IMR-90 (cell line): ENCODE results near the gene ADAMTS8. TPM values are rescaled to one million over a fixed set of nuclear protein-coding genes. Genes with fewer than 3 reads are reported as not detected.

ENCODE experiments used
- ATAC-seq: fragments of 200-7000 bp; cut with Tn5 transposase; 2 replicates; pipeline ENCODE4 v1.9.1; 2020; ENCODE audit warnings: low read depth, mild to moderate bottlenecking, moderate library complexity
- BruUV-seq: library from RNA; stranded (reverse); fragments of 400-500 nt; replicated peaks from 2 replicates; lab custom pipeline; 2021; lab: Mats Ljungman, UMichigan
- CTCF ChIA-PET: fragments of 300-600 bp; formaldehyde crosslinking; extraction: SDS; loops from one replicate; lab custom pipeline; 2021; ENCODE audit warnings: antibody characterized with exemption; lab: Yijun Ruan, JAX
- POLR2A ChIA-PET: fragments of 300-600 bp; sonication (Branson Sonifier 250); formaldehyde crosslinking; loops from one replicate; lab custom pipeline; 2022; ENCODE audit warnings: antibody characterized with exemption; ENCODE audit not compliant: unreplicated experiment; lab: Charles Lee
- DNase-seq: peaks from one replicate; pipeline ENCODE4 v3.0.0; 2013
- H2AFZ ChIP-seq: replicated peaks from 2 replicates; pipeline ENCODE3; 2013; ENCODE audit warnings: low read length, mild to moderate bottlenecking; ENCODE audit not compliant: poor library complexity
- H2AK5ac ChIP-seq: 2 replicates; pipeline ENCODE4 v1.6.1; 2013; ENCODE audit warnings: low read depth, low read length, inconsistent platforms
- H2AK9ac ChIP-seq: replicated peaks from 2 replicates; pipeline ENCODE3; 2013; ENCODE audit warnings: mild to moderate bottlenecking, low read depth, low read length, moderate library complexity; ENCODE audit not compliant: poor library complexity
- H2BK120ac ChIP-seq: 2 replicates; pipeline ENCODE4 v1.6.1; 2013; ENCODE audit warnings: low read depth, low read length, inconsistent platforms
- H2BK15ac ChIP-seq: 3 replicates; pipeline ENCODE4 v1.6.1; 2013; ENCODE audit warnings: low read depth, low read length, inconsistent platforms
- H2BK20ac ChIP-seq: 2 replicates; pipeline ENCODE4 v1.6.1; 2013; ENCODE audit warnings: low read depth, mild to moderate bottlenecking, inconsistent platforms, low read length, moderate library complexity
- H2BK5ac ChIP-seq: 2 replicates; pipeline ENCODE4 v1.6.1; 2013; ENCODE audit warnings: mild to moderate bottlenecking, low read depth, low read length, inconsistent platforms; ENCODE audit not compliant: poor library complexity, severe bottlenecking
- H3K14ac ChIP-seq: replicated peaks from 2 replicates; pipeline ENCODE4 v1.6.1; 2013; ENCODE audit warnings: low read depth, low read length, inconsistent platforms
- H3K18ac ChIP-seq: 2 replicates; pipeline ENCODE4 v1.6.1; 2013; ENCODE audit warnings: low read depth, low read length, control low read depth
- H3K23ac ChIP-seq: 2 replicates; pipeline ENCODE4 v1.6.1; 2013; ENCODE audit warnings: low read depth, low read length, inconsistent platforms
- H3K27ac ChIP-seq: 2 replicates; pipeline ENCODE4 v1.5.1; 2013; ENCODE audit warnings: mild to moderate bottlenecking, control low read depth, low read length; ENCODE audit not compliant: insufficient read depth
- H3K27me3 ChIP-seq: 2 replicates; pipeline ENCODE4 v1.6.1; 2013; ENCODE audit warnings: low read length; ENCODE audit not compliant: control insufficient read depth, insufficient read depth
- H3K36me3 ChIP-seq: 2 replicates; pipeline ENCODE4 v1.6.1; 2013; ENCODE audit warnings: low read length, mixed read lengths; ENCODE audit not compliant: control insufficient read depth, insufficient read depth
- H3K4ac ChIP-seq: 2 replicates; pipeline ENCODE4 v1.6.1; 2013; ENCODE audit warnings: low read depth, low read length, inconsistent platforms
- H3K4me1 ChIP-seq: 2 replicates; pipeline ENCODE4 v1.6.1; 2013; ENCODE audit warnings: low read length, mixed read lengths; ENCODE audit not compliant: control insufficient read depth, insufficient read depth
- H3K4me2 ChIP-seq: 2 replicates; pipeline ENCODE4 v1.6.1; 2013; ENCODE audit warnings: low read depth, mild to moderate bottlenecking, control low read depth, low read length, moderate library complexity
- H3K4me3 ChIP-seq: 2 replicates; pipeline ENCODE4 v1.5.1; 2013; ENCODE audit warnings: low read depth, mild to moderate bottlenecking, control low read depth, low read length, moderate library complexity; ENCODE audit not compliant: insufficient read depth
- H3K56ac ChIP-seq: 2 replicates; pipeline ENCODE4 v1.6.1; 2013; ENCODE audit warnings: low read length, inconsistent platforms; ENCODE audit not compliant: insufficient read depth; ENCODE audit errors: extremely low read depth
- H3K79me1 ChIP-seq, 2 experiments: 2 replicates each; pipeline ENCODE4 v1.6.1; 2013; ENCODE audit warnings: low read length in 2 of 2, inconsistent platforms in 1 of 2, low read depth in 1 of 2
- H3K9ac ChIP-seq: 2 replicates; pipeline ENCODE4 v1.6.1; 2013; ENCODE audit warnings: low read depth, low read length, control low read depth
- H3K9me1 ChIP-seq: 2 replicates; pipeline ENCODE4 v1.6.1; 2013; ENCODE audit warnings: low read length, inconsistent platforms; ENCODE audit not compliant: insufficient read depth
- H3K9me3 ChIP-seq: 2 replicates; pipeline ENCODE4 v1.6.1; 2013; ENCODE audit warnings: low read length; ENCODE audit not compliant: control insufficient read depth, insufficient read depth
- H4K20me1 ChIP-seq: 2 replicates; pipeline ENCODE4 v1.6.1; 2013; ENCODE audit warnings: low read length, inconsistent platforms; ENCODE audit not compliant: insufficient read depth
- H4K5ac ChIP-seq: 2 replicates; pipeline ENCODE4 v1.6.1; 2013; ENCODE audit warnings: mild to moderate bottlenecking, low read depth, low read length, control low read depth
- H4K8ac ChIP-seq, 2 experiments: 2 replicates each; pipeline ENCODE4 v1.6.1; 2013; ENCODE audit warnings: low read depth in 2 of 2, low read length in 2 of 2, control low read depth in 1 of 2, inconsistent platforms in 1 of 2
- H4K91ac ChIP-seq: 2 replicates; pipeline ENCODE4 v1.6.1; 2013; ENCODE audit warnings: low read depth, low read length, inconsistent platforms; ENCODE audit not compliant: insufficient read depth
- CEBPB ChIP-seq: IDR thresholded peaks from 2 replicates; pipeline ENCODE4 v1.6.1; 2012; ENCODE audit warnings: low read depth, low read length, improper control_type of control experiment
- CHD1 ChIP-seq: IDR thresholded peaks from 2 replicates; pipeline ENCODE4 v1.6.1; 2012; ENCODE audit warnings: low read depth, low read length, improper control_type of control experiment
- FOS ChIP-seq: fragments of 150-350 bp; IDR thresholded peaks from 2 replicates; pipeline ENCODE4 v1.6.1; 2016; ENCODE audit warnings: low read depth, low read length
- MAFK ChIP-seq: IDR thresholded peaks from 2 replicates; pipeline ENCODE4 v1.6.1; 2012; ENCODE audit warnings: low read depth, low read length, improper control_type of control experiment
- NFE2L2 ChIP-seq: fragments of 150-350 bp; IDR thresholded peaks from 2 replicates; pipeline ENCODE4 v1.6.1; 2016; ENCODE audit warnings: low read depth, mild to moderate bottlenecking, low read length
- RCOR1 ChIP-seq: IDR thresholded peaks from 2 replicates; pipeline ENCODE4 v1.6.1; 2012; ENCODE audit warnings: mild to moderate bottlenecking, low read length, improper control_type of control experiment; ENCODE audit not compliant: insufficient replicate concordance
- WGBS, 2 experiments: methylation state at CpG; one replicate each; pipeline versions ENCODE4 v1.1.5 to v1.1.7; 2013; ENCODE audit warnings: missing lambda C conversion rate in 2 of 2; ENCODE audit not compliant: insufficient read length in 1 of 2; ENCODE audit errors: extremely low coverage in 2 of 2; 5-methylcytosine and 5-hydroxymethylcytosine counted together
- dilution Hi-C: fragments of 300-500 bp; cut with HindIII; formaldehyde crosslinking; loops from one replicate; pipeline ENCODE4 v1.14.3; 2018; ENCODE audit warnings: low sequenced_read_pairs; ENCODE audit not compliant: unreplicated experiment
- in situ Hi-C: fragments of 300-500 bp; cut with MboI; formaldehyde crosslinking; loops from 3 replicates; pipeline ENCODE4 v1.14.3; 2019; ENCODE audit warnings: low sequenced_read_pairs, inconsistent platforms, mixed read lengths
- intact Hi-C: fragments of 100-400 bp; cut with micrococcal nuclease; formaldehyde crosslinking; loops from 2 replicates; pipeline ENCODE4 v1.10.0; 2022
- polyA plus RNA-seq, 3 experiments: library from polyadenylated mRNA; depleted of rRNA; stranded (reverse); fragments of >200 nt; gene quantifications; 2 replicates each; pipeline ENCODE4 v1.2.3, GENCODE V29; 2012; ENCODE audit warnings: low replicate concordance in 1 of 3
- total RNA-seq: library from RNA; depleted of rRNA; stranded (reverse); fragments of >200 nt; gene quantifications from 2 replicates; pipeline ENCODE4 v1.2.3, GENCODE V29; 2012

The ADAMTS8 gene
- total and polyA plus RNA-seq, 2 of the 4 experiments (the other 2 are of a cell fraction), result under 0.01 to 0.60 TPM

DNA sequence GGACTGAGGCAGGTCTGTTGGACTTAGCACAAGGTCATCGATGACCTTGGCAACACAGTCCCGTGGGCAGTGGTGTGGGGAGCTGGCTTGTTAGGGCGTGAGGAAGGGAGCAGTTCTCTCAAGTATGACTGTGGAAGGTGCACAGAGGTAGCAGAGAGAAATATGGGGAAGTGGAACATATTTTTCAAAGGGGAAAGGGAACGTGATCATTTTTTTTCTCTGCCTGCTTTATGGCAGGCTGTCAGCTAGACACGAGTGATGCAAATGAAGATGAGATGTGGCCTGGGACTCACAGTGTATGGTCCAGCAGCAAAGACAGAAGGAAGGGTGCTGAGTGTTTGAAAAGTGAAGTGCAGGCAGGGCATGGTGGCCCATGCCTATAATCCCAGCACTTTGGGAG is 30.6 kb downstream of the ADAMTS8 start:
- H2BK15ac ChIP-seq, result no peak overlapping the region
- H3K4me3 ChIP-seq, result no peak overlapping the region
- H4K91ac ChIP-seq, result peak overlapping the region; percentile 9; the same call in 1 of the 2 replicates
- H3K23ac ChIP-seq, result no peak overlapping the region
- H3K79me1 ChIP-seq, result no peaks in the 10 kb centered on the region
- DNase-seq (no peak), ATAC-seq (no peak)
- no peak for TF ChIP-seq RCOR1
- no peak for TF ChIP-seq FOS
- TF ChIP-seq CEBPB, result no peak
- no peak for TF ChIP-seq NFE2L2
- TF ChIP-seq MAFK, result no peak
- no peak for TF ChIP-seq CHD1
- H3K56ac ChIP-seq, result no peak overlapping the region
- no peak overlapping the region; the same call in 1 of the 2 replicates for H3K4ac ChIP-seq
- H2BK120ac ChIP-seq, result peak overlapping the region; percentile 17; the same call in 1 of the 2 replicates
- H3K4me1 ChIP-seq, result peaks cover 19% of the 10 kb centered on the region
- WGBS, 2 experiments, result 87% methylated on average over 4 of the region's 5 CpGs; no CpG with 5 or more reads in 1 of the 2 experiments
- H2BK20ac ChIP-seq, result no peak overlapping the region
- no peak overlapping the region for H3K14ac ChIP-seq
- in situ Hi-C loops (loop anchor here (25.0 kb wide), 1 partner anchor 185 kb away; no protein-coding TSS in a partner anchor), dilution Hi-C loops (no loop called here), intact Hi-C loops (no loop called here)
- H2AFZ ChIP-seq, result no peak overlapping the region
- ChIA-PET POLR2A (no interaction called here), CTCF (interaction anchor here (1.1 to 1.2 kb wide), 2 partner anchors 8 to 131 kb away, joined by 3 read pairs; no protein-coding TSS in a partner anchor)
- H4K8ac ChIP-seq, result no peak overlapping the region
- H3K27ac ChIP-seq, result no peak overlapping the region
- no peak overlapping the region for H3K4me2 ChIP-seq
- no peak overlapping the region for H2BK5ac ChIP-seq
- H4K20me1 ChIP-seq, result no peaks in the 10 kb centered on the region
- no peaks in the 10 kb centered on the region for H3K36me3 ChIP-seq
- H3K27me3 ChIP-seq, result peaks cover 29% of the 10 kb centered on the region
- H4K5ac ChIP-seq, result no peak overlapping the region
- no peak overlapping the region for H2AK9ac ChIP-seq
- H3K9me3 ChIP-seq, result no peaks in the 10 kb centered on the region
- H2AK5ac ChIP-seq, result peak overlapping the region; percentile 51; the same call in 1 of the 2 replicates
- H3K18ac ChIP-seq, result no peak overlapping the region
- no peak overlapping the region for H3K9ac ChIP-seq
- no TSS peak for BruUV-seq
- peaks cover 26% of the 10 kb centered on the region for H3K9me1 ChIP-seq
